GM12878 (cell line): ENCODE data around the gene MCMBP.

ENCODE experiments used
- ATF7 ChIP-seq: fragments of 450-650 bp; IDR thresholded peaks from 2 replicates; pipeline ENCODE4 v1.6.1; 2016; ENCODE audit warnings: low read depth, mild to moderate bottlenecking
- BACH1 ChIP-seq: fragments of 450-650 bp; IDR thresholded peaks from 2 replicates; pipeline ENCODE4 v1.6.1; 2017; ENCODE audit warnings: mild to moderate bottlenecking, borderline replicate concordance
- CBFB ChIP-seq: IDR thresholded peaks from 2 replicates; pipeline ENCODE4 v1.6.1; 2016; ENCODE audit warnings: antibody characterized with exemption, low read depth
- CEBPB ChIP-seq, 2 experiments: fragments of 150-350 bp in 1 of 2; IDR thresholded peaks; 2 replicates each; pipeline ENCODE4 v1.6.1; 2012 to 2014; ENCODE audit warnings: low read depth in 2 of 2, low read length in 2 of 2, borderline replicate concordance in 1 of 2, inconsistent platforms in 1 of 2
- CREM ChIP-seq: IDR thresholded peaks from 2 replicates; pipeline ENCODE4 v1.6.1; 2014; ENCODE audit warnings: antibody characterized with exemption, low read depth
- CTCF ChIP-seq, 3 experiments: IDR thresholded peaks in 2 of 3; conservative IDR thresholded peaks in 1 of 3; 2 replicates each; pipeline ENCODE4 v1.5.1; 2011; ENCODE audit warnings: low read depth in 3 of 3, low read length in 3 of 3, mild to moderate bottlenecking in 3 of 3, control low read depth in 2 of 3, moderate library complexity in 2 of 3, inconsistent platforms in 1 of 3, mixed read lengths in 1 of 3; ENCODE audit not compliant: control insufficient read depth in 2 of 3, insufficient read depth in 1 of 3; ENCODE audit errors: extremely low read depth in 1 of 3
- EZH2 ChIP-seq: IDR thresholded peaks from 2 replicates; pipeline ENCODE4 v1.6.1; 2012; ENCODE audit warnings: low read depth, mild to moderate bottlenecking, control low read depth, inconsistent platforms, low read length, borderline replicate concordance; ENCODE audit not compliant: control insufficient read depth
- FOXK2 ChIP-seq: fragments of 450-650 bp; IDR thresholded peaks from 2 replicates; pipeline ENCODE4 v1.6.1; 2017; ENCODE audit warnings: mild to moderate bottlenecking, moderate library complexity
- NFIC ChIP-seq: IDR thresholded peaks from 2 replicates; pipeline ENCODE4 v1.6.1; 2012; ENCODE audit warnings: low read depth, mild to moderate bottlenecking, inconsistent platforms, low read length, moderate library complexity
- NFYB ChIP-seq: IDR thresholded peaks from 2 replicates; pipeline ENCODE4 v1.6.1; 2011; ENCODE audit warnings: low read depth, mild to moderate bottlenecking, low read length, improper control_type of control experiment, moderate library complexity; ENCODE audit not compliant: insufficient read depth
- TCF7 ChIP-seq: IDR thresholded peaks from 2 replicates; pipeline ENCODE4 v1.6.1; 2014; ENCODE audit warnings: antibody characterized with exemption, borderline replicate concordance
- ZNF207 ChIP-seq: fragments of 450-650 bp; IDR thresholded peaks from 2 replicates; pipeline ENCODE4 v1.6.1; 2014; ENCODE audit warnings: antibody characterized with exemption, mild to moderate bottlenecking, borderline replicate concordance
- ZNF274 ChIP-seq: IDR thresholded peaks from one replicate; pipeline ENCODE4 v1.8.0; 2011; ENCODE audit not compliant: insufficient read length, insufficient read depth
- ZNF384 ChIP-seq: IDR thresholded peaks from 2 replicates; pipeline ENCODE4 v1.6.1; 2012; ENCODE audit warnings: low read depth, mild to moderate bottlenecking, low read length, improper control_type of control experiment, borderline replicate concordance

- TF ChIP-seq ZNF384 (no peak), CBFB (no peak), EZH2 (no peak), ATF7 (no peak), ZNF274 (no peak), BACH1 (no peak), CTCF (IDR thresholded peaks at IDR 0.05 in 2 of 3, conservative IDR thresholded peaks at IDR 0.05 in 1 of 3; ENCODE audit: control insufficient read depth in 2 of 3, extremely low read depth in 1 of 3, insufficient read depth in 1 of 3, low read depth in 3 of 3, low read length in 3 of 3) (no peak), TCF7 (no peak), FOXK2 (no peak), CREM (no peak), CEBPB (IDR thresholded peaks at IDR 0.05; ENCODE audit: borderline replicate concordance in 1 of 2, low read depth in 2 of 2, low read length in 2 of 2) (no peak), ZNF207 (no peak), NFIC (no peak), NFYB (no peak)
Measured at GRCh38 chr10:119898577-119898976, 25.9 kb upstream of the MCMBP start.
